Smooth muscle cell of the pulmonary artery (primary cell): ENCODE measurements around the gene SLC5A1. TPM values are rescaled to one million over a fixed set of nuclear protein-coding genes. Genes with fewer than 3 reads are reported as not detected.

Experiments
- total RNA-seq: library from RNA; depleted of rRNA; stranded (reverse); fragments of >200 nt; gene quantifications from 2 replicates; pipeline ENCODE4 v1.2.3, GENCODE V29; 2014

Gene SLC5A1
- total RNA-seq: not detected in 2 replicates

DNA sequence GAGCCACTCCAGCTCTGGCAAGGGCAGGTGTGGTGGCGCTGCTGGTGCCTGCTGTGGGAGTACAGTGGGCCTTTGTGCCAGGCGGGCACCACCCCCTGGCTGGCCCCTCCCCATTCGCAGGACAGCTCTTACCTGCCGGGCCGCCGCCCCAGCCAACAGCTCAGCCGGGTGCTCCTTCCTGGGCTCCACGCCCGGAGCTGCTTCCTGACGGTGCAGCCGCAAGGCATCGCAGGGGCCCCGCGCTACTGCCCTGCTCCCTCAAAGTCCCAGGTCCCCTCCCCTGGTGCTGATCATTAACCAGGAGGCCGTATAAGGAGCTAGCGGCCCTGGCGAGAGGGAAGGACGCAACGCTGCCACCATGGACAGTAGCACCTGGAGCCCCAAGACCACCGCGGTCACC is at the start of gene SLC5A1:
TSS of gene SLC5A1 (plus strand) at position 338 of the 400 bp plus-strand sequence. CDS start at position 359, 21 bp downstream.

DNA sequence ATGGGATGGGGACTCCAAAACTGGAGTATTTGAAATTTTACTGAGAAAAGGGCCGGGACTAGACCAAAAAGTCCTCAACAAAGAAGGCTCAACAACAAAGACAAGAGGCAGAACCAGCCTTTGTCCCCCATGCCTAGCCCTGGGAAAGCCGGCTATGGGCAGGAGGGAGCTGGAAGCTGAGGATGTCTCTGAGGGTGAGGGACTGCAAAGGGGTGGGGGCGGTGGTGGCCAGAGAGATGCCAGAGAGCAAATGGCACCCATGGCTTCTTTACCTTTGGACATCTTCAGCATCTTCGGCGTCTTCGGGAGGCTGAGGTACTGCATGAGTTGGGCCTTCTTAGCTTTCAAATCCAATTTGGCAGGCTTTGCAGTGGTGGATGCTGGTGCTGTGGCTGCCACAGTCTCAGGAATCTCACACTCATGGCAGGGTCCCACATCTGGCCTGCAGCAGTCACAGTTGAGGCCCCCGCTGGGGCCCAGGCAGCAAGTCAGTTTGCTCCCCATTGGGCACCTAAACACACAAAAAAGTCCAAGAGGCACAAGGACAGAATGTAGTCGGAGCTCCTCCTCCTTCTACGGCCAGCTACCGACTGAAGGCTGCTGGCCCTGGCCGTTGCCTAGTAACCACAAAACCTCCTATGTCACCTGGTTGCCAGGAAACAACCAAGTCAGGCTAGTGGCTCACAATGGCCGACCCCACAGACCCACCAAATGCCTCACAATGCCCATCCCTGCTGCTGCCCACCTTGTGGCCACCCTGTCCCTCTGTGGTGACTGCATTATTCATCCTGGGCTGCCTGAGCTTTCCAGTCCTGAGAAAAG is 115.9 kb downstream of the SLC5A1 start, which contains the start of gene C22orf42:
TSS of gene C22orf42 (minus strand) at position 592 of the 822 bp plus-strand sequence. CDS start at position 504, 88 bp downstream.

Other genes with a start within 250 kb of the SLC5A1 start
- gene YWHAH, start 98.7 kb upstream of the SLC5A1 start, total RNA-seq: 82.3 and 87.7 TPM in 2 replicates
- not detected in 2 replicates for gene C22orf42, start 116.0 kb downstream of the SLC5A1 start, total RNA-seq
- not detected in 2 replicates for gene RFPL2, start 161.8 kb downstream of the SLC5A1 start, total RNA-seq
- not detected in 2 replicates for gene SLC5A4, start 212.1 kb downstream of the SLC5A1 start, total RNA-seq